Mesothelial cell of epicardium (in vitro differentiated cells): ENCODE results near the gene CYTH4. TPM values are rescaled to one million over a fixed set of nuclear protein-coding genes. Genes with fewer than 3 reads are reported as not detected.
A peak's percentile ranks its signal among the peaks of the same experiment; 100 is the strongest.

Source experiments
- DNase-seq, 2 experiments: peaks; one replicate each; pipeline ENCODE4 v3.0.0; 2021; ENCODE audit warnings: low spot score in 2 of 2; ENCODE audit not compliant: unreplicated experiment in 2 of 2
- H3K27ac Mint-ChIP-seq: 2 replicates; pipeline ENCODE4 v1.8.0; 2021; ENCODE audit warnings: mixed read lengths
- H3K27me3 Mint-ChIP-seq: 2 replicates; pipeline ENCODE4 v1.8.0; 2021; ENCODE audit warnings: low read depth, mixed read lengths
- H3K36me3 Mint-ChIP-seq: 2 replicates; pipeline ENCODE4 v1.8.0; 2021; ENCODE audit warnings: mixed read lengths
- H3K4me1 Mint-ChIP-seq: 2 replicates; pipeline ENCODE4 v1.8.0; 2021; ENCODE audit warnings: mixed read lengths
- H3K4me3 Mint-ChIP-seq: 2 replicates; pipeline ENCODE4 v1.8.0; 2021; ENCODE audit warnings: mild to moderate bottlenecking, moderate library complexity, mixed read lengths
- H3K9me3 Mint-ChIP-seq: 2 replicates; pipeline ENCODE4 v1.8.0; 2021; ENCODE audit warnings: mixed read lengths
- total RNA-seq: library from RNA; stranded (reverse); gene quantifications from 3 replicates; pipeline ENCODE4 v1.2.1, GENCODE V29; 2021
- TF ChIP-seq, protein P1 (sequence below): fragments of 200-600 bp; sonication (generic); IDR thresholded peaks from one replicate; pipeline ENCODE4 v1.5.0; 2021; ENCODE audit warnings: antibody characterized with exemption; ENCODE audit not compliant: unreplicated experiment

CYTH4 gene
- total RNA-seq, 1 donor from 2014 or later: not detected

DNA sequence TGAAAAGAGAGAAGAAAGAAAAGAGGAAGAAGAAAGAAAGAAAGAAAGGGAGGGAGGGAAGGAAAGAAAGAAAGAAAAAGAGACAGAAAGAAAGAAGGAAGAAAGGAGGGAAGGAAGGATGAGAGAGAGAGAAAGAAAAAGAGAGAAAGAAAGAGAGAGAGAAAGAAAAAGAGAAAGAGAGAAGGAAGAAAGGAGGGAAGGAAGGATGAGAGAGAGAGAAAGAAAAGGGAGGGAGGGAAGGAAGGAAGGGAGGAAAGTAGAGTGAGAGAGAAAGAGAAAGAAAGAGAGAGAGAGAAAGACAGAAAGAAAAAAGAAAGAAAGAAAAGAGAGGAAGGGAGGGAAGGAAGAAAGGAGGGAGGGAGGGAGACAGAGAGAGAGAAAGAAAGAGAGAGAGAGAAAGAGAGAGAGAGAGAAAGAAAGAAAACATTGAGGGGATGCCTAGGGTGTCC lies 26.7 kb upstream of the CYTH4 start:
- H3K9me3 Mint-ChIP-seq: no peaks in the 10 kb centered on the region
- peaks cover 24% of the 10 kb centered on the region for H3K4me1 Mint-ChIP-seq
- no peaks in the 10 kb centered on the region for H3K36me3 Mint-ChIP-seq
- DNase-seq: no peak
- H3K4me3 Mint-ChIP-seq: no peak overlapping the region
- no peak overlapping the region for H3K27ac Mint-ChIP-seq
- TF ChIP-seq, protein P1, sequence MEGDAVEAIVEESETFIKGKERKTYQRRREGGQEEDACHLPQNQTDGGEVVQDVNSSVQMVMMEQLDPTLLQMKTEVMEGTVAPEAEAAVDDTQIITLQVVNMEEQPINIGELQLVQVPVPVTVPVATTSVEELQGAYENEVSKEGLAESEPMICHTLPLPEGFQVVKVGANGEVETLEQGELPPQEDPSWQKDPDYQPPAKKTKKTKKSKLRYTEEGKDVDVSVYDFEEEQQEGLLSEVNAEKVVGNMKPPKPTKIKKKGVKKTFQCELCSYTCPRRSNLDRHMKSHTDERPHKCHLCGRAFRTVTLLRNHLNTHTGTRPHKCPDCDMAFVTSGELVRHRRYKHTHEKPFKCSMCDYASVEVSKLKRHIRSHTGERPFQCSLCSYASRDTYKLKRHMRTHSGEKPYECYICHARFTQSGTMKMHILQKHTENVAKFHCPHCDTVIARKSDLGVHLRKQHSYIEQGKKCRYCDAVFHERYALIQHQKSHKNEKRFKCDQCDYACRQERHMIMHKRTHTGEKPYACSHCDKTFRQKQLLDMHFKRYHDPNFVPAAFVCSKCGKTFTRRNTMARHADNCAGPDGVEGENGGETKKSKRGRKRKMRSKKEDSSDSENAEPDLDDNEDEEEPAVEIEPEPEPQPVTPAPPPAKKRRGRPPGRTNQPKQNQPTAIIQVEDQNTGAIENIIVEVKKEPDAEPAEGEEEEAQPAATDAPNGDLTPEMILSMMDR: no peak
- H3K27me3 Mint-ChIP-seq: peaks cover 36% of the 10 kb centered on the region

DNA sequence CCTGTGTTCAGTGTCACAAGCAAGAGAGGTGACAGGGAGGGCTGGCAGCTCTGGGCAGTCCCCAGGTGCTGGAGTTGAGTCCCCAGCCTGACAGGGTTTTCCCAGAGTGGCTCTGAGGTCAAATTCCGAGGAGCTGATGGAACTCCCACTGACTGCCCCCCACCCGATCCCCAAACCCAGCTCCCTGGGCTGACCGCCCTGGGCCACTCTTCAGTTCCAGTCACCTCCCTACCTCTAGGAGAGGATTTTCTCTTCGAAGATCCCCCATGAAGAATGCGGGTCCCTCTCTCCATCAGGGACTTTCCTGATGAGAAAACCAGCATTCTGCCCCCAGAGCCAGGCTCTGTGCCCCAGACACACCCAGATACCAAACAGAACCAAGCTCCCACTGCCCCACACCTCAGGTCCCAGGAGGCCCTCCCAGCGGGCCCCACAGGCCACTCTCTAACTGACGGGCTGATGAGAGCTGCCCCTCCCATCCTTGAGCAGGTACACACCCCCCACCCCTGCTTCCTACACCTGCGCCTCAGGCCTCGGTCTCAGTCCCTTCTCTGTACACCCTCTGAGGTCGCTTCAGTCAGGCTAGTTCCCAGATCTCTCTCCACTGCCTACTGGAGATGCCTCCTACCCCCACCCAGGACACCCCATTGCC lies 26.1 kb upstream of the CYTH4 start:
- DNase-seq: no peak
- Mint-ChIP-seq H3K36me3 (no peaks in the 10 kb centered on the region), H3K4me3 (no peak overlapping the region), H3K4me1 (peaks cover 26% of the 10 kb centered on the region), H3K27ac (no peak overlapping the region), H3K9me3 (no peaks in the 10 kb centered on the region), H3K27me3 (peaks cover 41% of the 10 kb centered on the region)
- TF ChIP-seq, protein P1: no peak

DNA sequence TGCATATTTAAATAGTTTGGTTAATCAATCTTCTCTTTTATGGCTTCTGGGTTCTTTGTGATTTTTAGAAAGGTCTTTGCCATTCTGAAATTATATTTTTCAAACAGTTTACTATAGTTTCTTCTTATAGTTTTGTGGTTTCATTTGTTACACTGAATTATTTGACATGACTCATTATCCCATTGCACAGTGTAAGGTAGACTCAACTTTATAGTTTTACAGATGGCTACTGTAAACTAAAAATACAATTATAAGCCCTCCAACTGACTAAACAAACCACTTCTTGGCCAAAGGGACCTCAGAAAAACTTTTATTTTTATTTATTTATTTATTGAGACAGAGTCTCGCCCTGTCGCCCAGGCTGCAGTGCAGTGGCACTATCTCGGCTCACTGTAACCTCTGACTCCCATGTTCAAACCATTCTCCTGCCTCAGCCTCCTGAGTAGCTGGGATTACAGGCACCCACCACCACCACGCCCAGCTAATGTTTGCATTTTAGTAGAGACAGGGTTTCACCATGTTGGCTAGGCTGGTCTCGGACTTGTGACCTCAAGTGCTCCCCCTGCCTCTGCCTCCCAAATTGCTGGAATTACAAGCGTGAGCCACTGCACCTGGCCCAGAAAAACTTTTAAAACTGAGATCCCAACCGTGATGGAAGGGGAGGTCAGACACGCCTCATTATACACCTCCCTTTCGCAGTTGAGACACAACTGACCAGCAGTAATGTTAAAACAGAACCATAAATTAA lies 24.1 kb upstream of the CYTH4 start:
- TF ChIP-seq, protein P1: no peak
- Mint-ChIP-seq H3K9me3 (no peaks in the 10 kb centered on the region), H3K27me3 (peaks cover 49% of the 10 kb centered on the region), H3K36me3 (no peaks in the 10 kb centered on the region), H3K4me1 (peaks cover 25% of the 10 kb centered on the region), H3K4me3 (no peak overlapping the region), H3K27ac (no peak overlapping the region)
- DNase-seq: no peak

DNA sequence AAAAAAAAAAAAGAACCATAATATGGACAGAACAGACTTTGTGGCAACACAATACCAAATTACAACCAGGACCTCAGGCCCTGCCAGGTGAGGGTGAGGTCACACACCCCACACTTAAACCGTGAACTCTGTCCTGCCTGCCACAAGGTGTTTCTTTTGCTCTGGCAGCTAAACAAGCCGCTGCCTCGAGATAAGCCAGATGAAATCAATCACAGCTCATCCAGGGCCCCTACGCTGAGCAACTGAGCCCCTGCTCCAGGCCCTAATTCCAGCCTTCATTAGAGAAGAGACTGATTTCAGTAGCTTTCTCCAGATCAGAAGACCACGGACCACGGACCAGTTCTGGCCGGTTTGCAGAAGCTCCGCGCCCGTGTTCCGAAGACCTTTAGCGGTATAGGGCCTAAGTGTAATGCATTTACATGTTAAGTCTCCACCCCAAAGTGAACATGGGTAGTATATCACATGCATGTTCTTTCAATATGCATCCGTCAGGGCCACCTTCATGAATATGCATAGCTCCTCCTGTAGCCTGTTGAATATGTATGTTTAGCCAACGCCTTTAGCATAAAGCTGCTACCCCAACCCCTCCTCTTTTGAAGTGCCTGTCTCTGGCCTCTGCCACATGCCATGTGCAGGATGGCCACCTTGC lies 23.4 kb upstream of the CYTH4 start:
- no peaks in the 10 kb centered on the region for H3K36me3 Mint-ChIP-seq
- H3K4me3 Mint-ChIP-seq: peak overlapping the region; percentile 49
- TF ChIP-seq, protein P1: no peak
- peaks cover 3% of the 10 kb centered on the region for H3K9me3 Mint-ChIP-seq
- H3K27me3 Mint-ChIP-seq: peaks cover 46% of the 10 kb centered on the region
- H3K4me1 Mint-ChIP-seq: peaks cover 23% of the 10 kb centered on the region
- DNase-seq: no peak
- H3K27ac Mint-ChIP-seq: no peak overlapping the region

DNA sequence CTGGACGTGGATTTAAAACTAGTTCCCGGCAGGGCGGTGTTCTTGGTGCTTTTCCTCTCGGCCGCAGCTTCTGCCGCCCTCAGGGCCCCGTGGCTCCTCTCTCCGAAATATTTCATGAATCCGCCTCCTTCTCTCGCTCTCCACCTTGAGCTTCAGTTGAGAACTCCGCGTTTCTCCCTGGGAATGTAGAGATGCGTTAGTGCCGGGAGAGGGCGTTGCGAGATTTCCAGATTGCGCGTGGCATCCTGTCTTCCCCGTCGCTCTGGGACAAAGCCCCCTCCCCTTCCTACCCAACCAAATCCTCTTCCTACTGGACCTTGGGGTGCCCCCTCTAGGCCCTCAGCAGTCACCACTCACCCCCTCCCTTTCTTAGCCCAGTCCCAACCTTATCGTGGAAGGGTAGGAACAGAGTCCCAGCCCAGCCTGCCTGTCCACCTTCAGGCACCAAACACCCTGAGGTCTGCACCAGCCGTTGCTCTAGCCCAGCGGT lies 22.7 kb upstream of the CYTH4 start:
- no peaks in the 10 kb centered on the region for H3K36me3 Mint-ChIP-seq
- peaks cover 20% of the 10 kb centered on the region for H3K4me1 Mint-ChIP-seq
- H3K4me3 Mint-ChIP-seq: peak overlapping the region; percentile 49
- peaks cover 8% of the 10 kb centered on the region for H3K9me3 Mint-ChIP-seq
- peak in 1 of 2 experiments; percentile 49 for DNase-seq
- peaks cover 48% of the 10 kb centered on the region for H3K27me3 Mint-ChIP-seq
- H3K27ac Mint-ChIP-seq: peak overlapping the region; percentile 21
- TF ChIP-seq, protein P1: peak; percentile 41
